Activated CD8-positive, alpha-beta memory T cell treated with anti-CD3 and anti-CD28 coated beads, Interleukin-2, amount 10 ng/mL, durations not matched to agents 7 days and 5 days (primary cell): ENCODE results near the gene CNBD2. TPM values are rescaled to one million over a fixed set of nuclear protein-coding genes. Genes with fewer than 3 reads are reported as not detected.
"Not testable (repeated sequence)": the region's sequence is repeated elsewhere in the genome, so short reads cannot be mapped to it uniquely, and the experiment has no call there.

Experiments
- ATAC-seq: fragments of 150-1000 bp; cut with Tn5 transposase; one replicate; pipeline ENCODE4 v1.10.0; 2021; ENCODE audit warnings: moderate library complexity
- CTCF ChIA-PET: fragments of 350-600 bp; sonication (Branson Sonifier 250); formaldehyde crosslinking; loops from one replicate; lab custom pipeline; 2021; ENCODE audit warnings: antibody characterized with exemption; lab: Charles Lee
- DNase-seq: peaks from one replicate; pipeline ENCODE4 v3.0.0-alpha.2; 2020
- H3K27ac Mint-ChIP-seq: one replicate; pipeline ENCODE4 v1.8.0; 2021; ENCODE audit warnings: mild to moderate bottlenecking, mixed read lengths
- H3K27me3 Mint-ChIP-seq: one replicate; pipeline ENCODE4 v1.8.0; 2021; ENCODE audit warnings: mixed read lengths
- H3K36me3 Mint-ChIP-seq: one replicate; pipeline ENCODE4 v1.8.0; 2021; ENCODE audit warnings: mild to moderate bottlenecking, mixed read lengths
- H3K4me1 Mint-ChIP-seq: one replicate; pipeline ENCODE4 v1.8.0; 2021; ENCODE audit warnings: mixed read lengths
- H3K4me3 Mint-ChIP-seq: one replicate; pipeline ENCODE4 v1.8.0; 2021; ENCODE audit warnings: mild to moderate bottlenecking, moderate library complexity, mixed read lengths
- H3K9me3 Mint-ChIP-seq: one replicate; pipeline ENCODE4 v1.8.0; 2022; ENCODE audit warnings: low read depth, mixed read lengths
- total RNA-seq, 2 experiments: library from RNA; stranded (reverse); gene quantifications; one replicate each; pipeline ENCODE4 v1.2.3, GENCODE V29; 2021

Gene CNBD2
- total RNA-seq, 2 experiments from 2014 or later, result 5.2 to 7.8 TPM

DNA sequence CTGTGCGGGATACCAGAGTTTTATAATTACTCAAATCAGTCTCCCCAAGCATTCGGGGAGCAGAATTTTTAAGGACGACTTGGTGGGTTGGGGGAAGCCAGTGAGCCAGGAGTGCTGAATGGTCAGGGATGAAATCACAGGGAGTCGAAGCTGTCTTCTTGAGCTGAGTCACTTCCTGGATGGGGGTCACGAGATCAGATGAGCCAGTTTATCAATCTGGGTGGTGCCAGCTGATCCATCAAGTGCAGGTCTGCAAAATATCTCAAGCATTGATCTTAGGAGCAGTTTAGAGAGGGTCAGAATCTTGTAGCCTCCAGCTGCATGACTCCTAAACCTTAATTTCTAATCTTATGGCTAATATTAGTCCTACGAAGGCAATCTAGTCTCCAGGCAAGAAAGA is 111.6 kb downstream of the CNBD2 start:
- ATAC-seq, H3K4me1 Mint-ChIP-seq, DNase-seq, H3K27ac Mint-ChIP-seq, H3K4me3 Mint-ChIP-seq, H3K9me3 Mint-ChIP-seq, H3K36me3 Mint-ChIP-seq: not testable (repeated sequence)
- H3K27me3 Mint-ChIP-seq, result peaks cover 35% of the 10 kb centered on the region
- CTCF ChIA-PET, result interaction anchor here (1.2 kb wide), 1 partner anchor 10 kb away, joined by 3 read pairs; no protein-coding TSS in a partner anchor

Other genes starting within 250 kb of the CNBD2 start
- 100 to 1,000 TPM; 357 to 360 TPM for gene RBM39, start 226.3 kb upstream of the CNBD2 start, total RNA-seq
- gene PHF20, start 196.6 kb upstream of the CNBD2 start, total RNA-seq, result 10 to 100 TPM; 50.8 to 52.4 TPM
- gene SCAND1, start 14.1 kb upstream of the CNBD2 start, total RNA-seq, result 10 to 100 TPM; 61.2 to 63.9 TPM
- gene EPB41L1, start 186.2 kb downstream of the CNBD2 start, total RNA-seq, result under 1 TPM in 1 of 2 experiments, not detected in 1; 0.28 TPM